ENCODE results near the gene TMC2.

DNA sequence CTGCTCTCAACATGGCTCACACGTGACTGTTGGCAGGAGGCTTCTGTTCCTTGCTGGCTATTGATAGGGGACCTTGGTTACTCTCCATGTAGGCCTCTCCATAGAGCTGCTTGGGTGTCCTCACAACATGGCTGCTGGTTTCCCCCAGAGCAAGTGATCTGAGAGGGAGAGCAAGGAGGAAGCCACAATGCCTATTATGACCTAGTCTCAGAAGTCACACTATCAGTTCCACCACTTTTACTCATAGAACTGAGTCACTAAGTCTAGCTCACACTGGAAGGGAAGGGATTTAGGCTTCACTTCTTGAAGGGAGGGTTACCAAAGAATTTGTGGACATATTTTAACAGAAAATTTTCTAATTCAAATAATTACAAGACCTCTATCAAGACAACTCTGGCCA, 107.3 kb downstream of the TMC2 start:
- TF ChIP-seq CTCF (IDR thresholded peaks at IDR 0.05; ENCODE audit: low read depth, low read length, poor library complexity, severe bottlenecking) (no peak), EZH2phosphoT487 (IDR thresholded peaks at IDR 0.05; ENCODE audit: borderline replicate concordance, low read length) (no peak)
